Measurements from ENCODE around the gene LGALSL. TPM values are rescaled to one million over a fixed set of nuclear protein-coding genes. Genes with fewer than 3 reads are reported as not detected.

LGALSL gene
- total RNA-seq, 1 donor from 2014 or later = 1.5 TPM

DNA sequence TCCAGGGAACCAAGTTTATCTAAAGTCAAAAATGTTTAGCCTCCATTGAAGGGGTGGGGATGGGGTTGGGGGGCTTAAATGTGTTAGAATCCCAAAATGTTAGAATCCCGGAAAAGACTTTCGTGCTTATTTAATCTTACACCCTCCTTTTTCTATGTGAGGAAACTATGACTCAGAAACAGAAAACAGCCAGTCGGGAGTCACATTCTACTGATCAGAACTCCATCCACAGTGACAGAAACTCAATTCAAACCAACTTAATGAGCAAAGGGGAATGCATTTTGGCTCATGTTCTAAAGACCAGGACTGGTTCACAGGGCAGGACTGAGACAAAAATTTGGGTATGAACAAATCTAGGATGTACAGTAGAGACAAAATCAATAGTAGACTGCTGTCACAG, 38.3 kb downstream of the LGALSL start:
- H3K36me3 Mint-ChIP-seq (ENCODE audit: low read depth) = no peaks in the 10 kb centered on the region
- no peak for ATAC-seq (ENCODE audit: low read depth)
- H3K4me1 Mint-ChIP-seq = peaks cover 4% of the 10 kb centered on the region
- intact Hi-C loops (cut with micrococcal nuclease) = no loop called here
- peaks cover 17% of the 10 kb centered on the region for H3K27me3 Mint-ChIP-seq
- DNase-seq = no peak
- ChIA-PET POLR2A (no interaction called here), CTCF (interaction anchor here (1.0 to 9.4 kb wide), 2 partner anchors 163 to 443 kb away, joined by 3 to 203 read pairs; no protein-coding TSS in a partner anchor)
- H3K9me3 Mint-ChIP-seq = no peaks in the 10 kb centered on the region
- no peak overlapping the region for H3K4me3 Mint-ChIP-seq
- TF ChIP-seq, protein P1, sequence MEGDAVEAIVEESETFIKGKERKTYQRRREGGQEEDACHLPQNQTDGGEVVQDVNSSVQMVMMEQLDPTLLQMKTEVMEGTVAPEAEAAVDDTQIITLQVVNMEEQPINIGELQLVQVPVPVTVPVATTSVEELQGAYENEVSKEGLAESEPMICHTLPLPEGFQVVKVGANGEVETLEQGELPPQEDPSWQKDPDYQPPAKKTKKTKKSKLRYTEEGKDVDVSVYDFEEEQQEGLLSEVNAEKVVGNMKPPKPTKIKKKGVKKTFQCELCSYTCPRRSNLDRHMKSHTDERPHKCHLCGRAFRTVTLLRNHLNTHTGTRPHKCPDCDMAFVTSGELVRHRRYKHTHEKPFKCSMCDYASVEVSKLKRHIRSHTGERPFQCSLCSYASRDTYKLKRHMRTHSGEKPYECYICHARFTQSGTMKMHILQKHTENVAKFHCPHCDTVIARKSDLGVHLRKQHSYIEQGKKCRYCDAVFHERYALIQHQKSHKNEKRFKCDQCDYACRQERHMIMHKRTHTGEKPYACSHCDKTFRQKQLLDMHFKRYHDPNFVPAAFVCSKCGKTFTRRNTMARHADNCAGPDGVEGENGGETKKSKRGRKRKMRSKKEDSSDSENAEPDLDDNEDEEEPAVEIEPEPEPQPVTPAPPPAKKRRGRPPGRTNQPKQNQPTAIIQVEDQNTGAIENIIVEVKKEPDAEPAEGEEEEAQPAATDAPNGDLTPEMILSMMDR (IDR thresholded peaks at IDR 0.05) = no peak
- no peak overlapping the region for H3K27ac Mint-ChIP-seq

GRCh38 chr2:64492821-64493220, 38.9 kb downstream of the LGALSL start:
- TF ChIP-seq, protein P1 (IDR thresholded peaks at IDR 0.05) = no peak
- Mint-ChIP-seq H3K27ac (no peak overlapping the region), H3K4me1 (peaks cover 4% of the 10 kb centered on the region), H3K9me3 (no peaks in the 10 kb centered on the region), H3K27me3 (peaks cover 20% of the 10 kb centered on the region), H3K36me3 (ENCODE audit: low read depth) (no peaks in the 10 kb centered on the region), H3K4me3 (no peak overlapping the region)
- no peak for DNase-seq
- ChIA-PET POLR2A (interaction anchor here (0.6 kb wide), 1 partner anchor 160 kb away, joined by 4 read pairs; no protein-coding TSS in a partner anchor), CTCF (no interaction called here)
- intact Hi-C loops (cut with micrococcal nuclease) = no loop called here
- ATAC-seq (ENCODE audit: low read depth) = no peak

GRCh38 chr2:64493788-64494187, 39.8 kb downstream of the LGALSL start:
- POLR2A ChIA-PET = no interaction called here
- intact Hi-C loops (cut with micrococcal nuclease) = no loop called here

GRCh38 chr2:64498438-64498837, 44.5 kb downstream of the LGALSL start:
- no peak overlapping the region for H3K27ac Mint-ChIP-seq
- no peak for ATAC-seq (ENCODE audit: low read depth)
- POLR2A ChIA-PET = no interaction called here
- CTCF ChIA-PET = interaction anchor here (2.2 to 2.3 kb wide), 2 partner anchors 10 to 168 kb away, joined by 5 to 9 read pairs; no protein-coding TSS in a partner anchor
- H3K36me3 Mint-ChIP-seq (ENCODE audit: low read depth) = no peaks in the 10 kb centered on the region
- DNase-seq = no peak
- H3K4me1 Mint-ChIP-seq = no peaks in the 10 kb centered on the region
- intact Hi-C loops (cut with micrococcal nuclease) = no loop called here
- TF ChIP-seq, protein P1 (IDR thresholded peaks at IDR 0.05) = no peak
- no peak overlapping the region for H3K4me3 Mint-ChIP-seq
- no peaks in the 10 kb centered on the region for H3K9me3 Mint-ChIP-seq
- peaks cover 14% of the 10 kb centered on the region for H3K27me3 Mint-ChIP-seq

More at GRCh38 chr2:64493788-64494187, 39.8 kb downstream of the LGALSL start:
- Mint-ChIP-seq H3K9me3 (no peaks in the 10 kb centered on the region), H3K27me3 (peaks cover 20% of the 10 kb centered on the region), H3K4me3 (no peak overlapping the region), H3K36me3 (ENCODE audit: low read depth) (no peaks in the 10 kb centered on the region), H3K27ac (no peak overlapping the region), H3K4me1 (no peaks in the 10 kb centered on the region)
- TF ChIP-seq, protein P1 (IDR thresholded peaks at IDR 0.05) = no peak
- ATAC-seq (ENCODE audit: low read depth) = no peak
- CTCF ChIA-PET = interaction anchor here (1.1 kb wide), 1 partner anchor 163 kb away, joined by 4 read pairs; no protein-coding TSS in a partner anchor
- no peak for DNase-seq

DNA sequence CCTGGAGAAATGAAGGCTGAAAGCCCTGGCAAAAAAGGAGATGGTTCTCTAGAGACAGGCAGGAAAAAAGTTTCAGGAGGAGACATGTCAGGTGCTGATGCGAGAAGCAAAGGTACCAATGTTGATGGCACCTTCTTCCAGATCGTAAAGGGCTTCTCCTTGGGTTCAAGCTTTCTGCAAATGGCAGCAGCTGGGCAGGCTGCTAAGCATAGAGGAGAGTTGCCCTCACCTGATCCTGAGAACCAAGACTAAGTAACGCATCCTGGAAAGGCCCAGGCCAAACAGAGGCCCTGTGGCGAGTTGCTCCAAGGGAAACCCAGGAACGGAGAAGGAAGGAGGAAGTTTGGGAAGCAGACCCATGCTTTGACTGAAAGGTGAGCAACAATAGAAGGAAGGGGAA, 46.6 kb downstream of the LGALSL start:
- CTCF ChIA-PET = interaction anchor here (1.1 to 2.2 kb wide), 2 partner anchors 12 to 170 kb away, joined by 5 read pairs; no protein-coding TSS in a partner anchor
- no peak for ATAC-seq (ENCODE audit: low read depth)
- peaks cover 18% of the 10 kb centered on the region for H3K27me3 Mint-ChIP-seq

More for the DNA sequence above, 46.6 kb downstream of the LGALSL start:
- Mint-ChIP-seq H3K9me3 (no peaks in the 10 kb centered on the region), H3K4me3 (no peak overlapping the region), H3K4me1 (no peaks in the 10 kb centered on the region), H3K27ac (no peak overlapping the region), H3K36me3 (ENCODE audit: low read depth) (no peaks in the 10 kb centered on the region)
- DNase-seq = no peak
- intact Hi-C loops (cut with micrococcal nuclease) = no loop called here
- POLR2A ChIA-PET = no interaction called here
- TF ChIP-seq, protein P1 (IDR thresholded peaks at IDR 0.05) = no peak

Data from activated B cell treated with CpG ODN at 0.5 μM for 24 hours (primary cell).